Fibroblast of skin of scalp (primary cell): Measurements from ENCODE around the gene DNAJB5. TPM values are rescaled to one million over a fixed set of nuclear protein-coding genes. Genes with fewer than 3 reads are reported as not detected.
"Not testable (repeated sequence)": the region's sequence is repeated elsewhere in the genome, so short reads cannot be mapped to it uniquely, and the experiment has no call there.

Experiments
- DNase-seq: peaks from one replicate; pipeline ENCODE4 v3.0.0-alpha.2; 2013
- polyA plus RNA-seq, 2 experiments: library from polyadenylated mRNA; unstranded; fragments of 120-200 nt; gene quantifications; one replicate each; pipeline ENCODE4 v1.2.1, GENCODE V29; 2013; ENCODE audit not compliant: insufficient read length in 2 of 2

The DNAJB5 gene
- 19.0 TPM for polyA plus RNA-seq (2013, experiment 1 of 2; ENCODE audit: insufficient read length)
- polyA plus RNA-seq (2013, experiment 2 of 2; ENCODE audit: insufficient read length): 20.9 TPM

- DNase-seq: peak; percentile 100
These were observed at the start of gene DNAJB5 for GRCh38 chr9:34989003-34989945. DNAJB5 (plus strand) TSS chr9:34989745; CDS start chr9:34990631, 886 bp downstream.

- DNase-seq: not testable (repeated sequence)
These were observed 49.6 kb upstream of the DNAJB5 start for GRCh38 chr9:34939989-34940388.

DNA sequence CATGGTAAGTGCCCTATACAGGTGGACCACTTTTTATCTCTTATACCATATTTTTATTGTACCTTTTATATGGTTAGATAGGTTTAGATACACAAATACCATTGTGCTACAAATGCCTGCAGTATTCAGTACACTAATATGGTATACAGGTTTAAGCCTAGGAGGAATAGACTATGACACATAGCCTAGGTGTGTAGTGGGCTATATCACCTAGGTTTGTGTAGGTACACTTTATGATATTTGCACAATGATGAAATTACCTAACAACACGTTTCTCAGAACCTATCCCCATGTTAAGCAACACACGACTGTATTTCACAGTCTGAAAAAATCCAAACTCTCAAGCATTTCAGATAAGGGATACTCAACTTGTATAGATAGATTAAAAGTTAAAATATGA, 41.1 kb upstream of the DNAJB5 start:
- DNase-seq: no peak

DNA sequence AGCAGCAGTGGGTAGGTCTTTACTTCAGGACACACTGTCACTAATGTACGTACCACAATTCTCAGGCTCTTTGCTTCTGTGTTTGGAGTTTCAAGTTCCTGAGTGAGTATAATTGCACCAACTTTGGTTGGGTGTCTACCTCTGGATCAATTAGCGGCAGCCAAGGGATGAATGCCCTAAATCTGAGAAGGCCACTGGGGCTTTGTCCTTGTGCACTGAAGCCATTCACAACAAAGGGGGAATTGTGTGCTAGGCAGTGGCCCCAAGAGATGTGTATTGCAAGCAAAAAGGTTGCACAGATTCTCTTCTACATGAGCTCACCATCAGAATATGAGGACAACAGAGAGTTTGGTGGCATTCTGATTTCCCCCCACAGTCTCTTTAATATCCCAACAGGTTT, 35.3 kb upstream of the DNAJB5 start:
- DNase-seq: no peak

- not testable (repeated sequence) for DNase-seq
These were observed 33.5 kb upstream of the DNAJB5 start for GRCh38 chr9:34956066-34956465.

- no peak for DNase-seq
These were observed 32.9 kb upstream of the DNAJB5 start for GRCh38 chr9:34956648-34957047.

GRCh38 chr9:34957492-34958410, 31.8 kb upstream of the DNAJB5 start, which contains the start of gene PHF24:
PHF24 (plus strand) TSS chr9:34958285; CDS start chr9:34971299, 13,014 bp downstream.
- DNase-seq: peak; percentile 11

DNA sequence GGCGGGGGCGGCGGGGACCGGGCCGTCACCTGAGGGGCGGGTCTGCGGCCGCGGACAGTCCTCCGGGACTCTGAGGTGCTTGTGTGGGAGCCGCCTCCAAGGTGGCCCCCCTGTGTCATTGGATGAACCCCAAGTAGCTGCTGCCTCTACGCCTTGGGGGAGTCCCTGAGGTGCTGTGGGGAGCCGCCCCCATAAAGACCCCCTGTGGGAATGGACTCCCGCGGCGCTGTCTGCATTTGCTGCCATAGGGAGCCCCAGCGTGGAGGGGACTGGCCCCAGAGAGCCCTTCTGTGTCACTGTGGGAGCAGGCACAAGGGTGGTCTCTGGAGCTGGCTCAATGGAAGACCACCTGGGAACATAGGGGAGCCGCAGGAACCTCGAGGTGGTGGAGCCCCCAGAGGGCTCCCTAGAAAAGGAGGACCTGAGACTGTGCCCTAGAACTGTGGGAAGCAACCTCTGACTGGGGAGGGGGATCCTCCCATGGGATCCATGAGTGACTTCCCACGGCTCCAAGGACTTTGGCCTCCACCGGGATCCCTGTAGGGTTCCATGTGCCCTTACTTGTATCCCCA, 31.0 kb upstream of the DNAJB5 start:
- no peak for DNase-seq

DNA sequence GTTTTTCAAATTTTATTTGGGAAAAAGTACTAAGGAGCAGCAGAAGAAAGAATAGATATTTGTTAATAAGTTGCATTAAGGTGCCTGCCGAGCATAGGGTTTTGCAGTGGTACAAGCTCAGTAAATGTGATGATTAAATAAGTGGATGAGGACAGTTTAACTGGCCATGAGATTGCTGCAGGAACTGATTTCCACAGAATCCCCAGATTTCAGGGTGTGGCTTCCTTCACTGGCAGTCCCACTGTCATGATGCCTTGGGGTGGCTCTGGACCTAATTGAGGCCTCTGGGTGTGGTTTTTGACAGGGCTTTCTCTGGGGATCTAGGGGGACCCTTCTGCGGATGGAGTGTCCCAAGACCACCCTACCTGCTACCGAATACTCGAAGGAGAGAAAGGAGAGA, 30.1 kb upstream of the DNAJB5 start:
- DNase-seq: no peak

GRCh38 chr9:34961574-34962490, 27.7 kb upstream of the DNAJB5 start:
- DNase-seq: no peak

DNA sequence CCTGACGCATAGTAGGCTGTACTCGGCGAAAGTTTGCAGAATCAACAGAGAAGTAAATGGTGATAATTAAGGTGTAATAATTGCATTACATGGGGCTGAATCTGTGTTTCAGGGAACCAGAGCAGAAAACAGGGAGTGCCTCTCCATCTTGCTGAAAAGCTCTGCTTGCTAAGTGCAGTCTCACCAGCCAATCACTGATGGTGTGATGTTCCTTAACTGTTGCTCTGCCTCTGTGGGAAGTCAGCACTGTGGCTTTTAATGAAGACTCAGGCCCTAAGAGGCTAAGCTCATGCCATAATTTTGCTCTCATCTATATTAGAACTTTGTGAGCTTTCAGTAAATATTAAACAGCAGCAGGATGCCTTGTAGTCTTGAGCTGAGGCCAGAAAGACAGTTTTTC, 27.0 kb upstream of the DNAJB5 start:
- DNase-seq: no peak

- DNase-seq: no peak
These were observed 26.0 kb upstream of the DNAJB5 start for GRCh38 chr9:34963552-34963951.

GRCh38 chr9:34964458-34964857, 25.1 kb upstream of the DNAJB5 start:
- DNase-seq: no peak

- no peak for DNase-seq
These were observed 18.3 kb upstream of the DNAJB5 start for GRCh38 chr9:34971146-34971811.

GRCh38 chr9:34974664-34975063, 14.9 kb upstream of the DNAJB5 start:
- no peak for DNase-seq

- no peak for DNase-seq
These were observed 13.1 kb upstream of the DNAJB5 start for GRCh38 chr9:34976441-34976840.

DNA sequence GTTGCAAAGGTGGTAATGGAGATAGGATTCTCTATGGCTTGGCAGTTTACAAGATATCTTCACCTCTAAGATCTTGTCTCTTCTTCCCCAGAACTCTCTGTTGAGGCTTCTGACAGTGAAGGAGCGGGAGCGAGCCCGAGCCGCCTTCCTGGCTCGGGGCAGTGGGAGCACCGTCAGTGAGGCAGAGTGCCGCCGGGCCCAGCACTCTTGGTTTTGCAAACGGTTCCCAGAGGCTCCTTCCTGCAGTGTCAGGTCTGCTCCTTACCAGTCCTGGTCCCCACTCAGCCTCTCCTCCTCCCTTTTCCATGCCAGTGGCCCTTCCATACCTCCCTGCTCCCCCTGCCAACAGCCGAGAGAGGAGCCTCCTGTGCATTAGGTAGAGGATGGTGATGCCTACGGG, 12.6 kb upstream of the DNAJB5 start:
- no peak for DNase-seq

DNA sequence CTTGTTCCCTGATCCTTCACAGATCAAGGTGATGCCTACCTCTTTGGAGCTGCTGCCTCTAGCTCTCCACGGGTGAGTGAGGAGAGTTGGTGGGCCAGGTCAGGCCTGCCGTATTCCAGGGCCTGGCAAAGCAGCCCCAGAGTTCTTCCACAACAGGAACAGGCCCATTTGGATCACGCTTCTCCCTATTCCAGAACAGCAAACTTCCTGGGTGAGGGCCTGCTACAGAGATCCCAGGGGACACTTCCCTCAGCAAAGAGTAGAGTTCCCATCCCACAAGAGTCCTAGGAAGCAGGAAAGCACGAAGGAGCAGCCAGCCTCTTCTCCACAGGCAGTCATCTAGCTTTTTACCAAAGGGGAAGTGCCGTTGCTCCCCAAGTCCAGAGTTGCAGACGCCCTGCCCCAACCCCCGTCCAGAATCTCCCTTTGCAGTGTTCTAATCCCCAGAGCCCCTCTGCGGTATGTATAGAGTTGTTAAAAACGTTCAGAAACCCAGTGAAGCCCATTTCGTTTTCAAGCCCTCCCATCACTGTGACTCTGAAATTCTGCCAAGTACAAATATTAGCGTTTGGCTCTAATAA, 9.3 kb upstream of the DNAJB5 start:
- no peak for DNase-seq

DNA sequence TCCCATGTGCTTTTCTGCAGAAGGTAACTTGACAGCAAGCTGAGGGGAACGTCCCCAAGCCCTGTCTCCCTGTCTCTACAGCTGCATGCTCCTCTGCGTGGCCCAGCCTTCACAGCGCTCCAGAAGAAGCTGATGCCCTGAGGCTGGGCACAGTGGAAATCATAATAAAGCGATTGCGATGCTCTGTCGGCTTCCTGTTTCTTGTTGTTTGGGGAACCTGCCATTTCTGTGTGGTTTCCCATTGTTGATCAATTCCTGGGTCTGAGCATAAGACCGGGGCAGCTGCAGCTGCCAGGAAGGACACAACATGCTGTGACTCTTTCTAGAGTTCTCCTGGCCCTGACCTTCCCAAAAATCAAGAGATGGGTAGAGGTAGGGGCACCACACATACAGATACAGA, 7.2 kb upstream of the DNAJB5 start:
- no peak for DNase-seq

GRCh38 chr9:34983209-34983608, 6.3 kb upstream of the DNAJB5 start:
- DNase-seq: no peak

DNA sequence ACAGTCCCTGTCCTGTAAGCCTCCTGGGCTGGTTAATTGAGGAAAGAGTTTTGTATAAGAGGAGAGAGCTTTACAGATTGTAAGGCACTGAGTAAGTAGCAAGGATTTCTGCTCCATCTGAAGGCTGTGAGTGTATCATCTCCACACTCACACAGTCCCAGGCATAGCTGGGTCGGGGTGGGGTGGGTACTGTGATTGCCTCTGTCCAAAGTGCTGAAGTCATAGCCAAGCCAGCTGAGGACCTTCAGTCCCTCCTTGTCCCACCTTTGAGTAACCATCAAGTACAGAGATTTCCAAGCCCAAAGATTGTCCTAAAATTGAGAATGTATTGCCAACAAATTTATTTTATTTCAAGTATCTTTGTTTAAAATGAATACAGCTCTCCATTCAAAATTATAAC, 5.5 kb upstream of the DNAJB5 start:
- peak; percentile 56 for DNase-seq
